GM12878 (cell line): ENCODE results near the gene AQP7. TPM values are rescaled to one million over a fixed set of nuclear protein-coding genes. Genes with fewer than 3 reads are reported as not detected.

Experiments
- ATF2 ChIP-seq: IDR thresholded peaks from 2 replicates; pipeline ENCODE4 v1.6.1; 2012; ENCODE audit warnings: low read length, inconsistent platforms
- BACH1 ChIP-seq: fragments of 450-650 bp; IDR thresholded peaks from 2 replicates; pipeline ENCODE4 v1.6.1; 2017; ENCODE audit warnings: mild to moderate bottlenecking, borderline replicate concordance
- BCL11A ChIP-seq: IDR thresholded peaks from 2 replicates; pipeline ENCODE4 v1.6.1; 2011; ENCODE audit warnings: low read depth, low read length
- BHLHE40 ChIP-seq, 2 experiments: fragments of 450-650 bp in 1 of 2; IDR thresholded peaks; 2 replicates each; pipeline ENCODE4 v1.6.1; 2011 to 2017; ENCODE audit warnings: low read depth in 2 of 2, borderline replicate concordance in 1 of 2, improper control_type of control experiment in 1 of 2, low read length in 1 of 2, mild to moderate bottlenecking in 1 of 2
- CHD2 ChIP-seq: IDR thresholded peaks from 2 replicates; pipeline ENCODE4 v1.6.1; 2011; ENCODE audit warnings: low read depth, low read length, improper control_type of control experiment, borderline replicate concordance
- CUX1 ChIP-seq: IDR thresholded peaks from 2 replicates; pipeline ENCODE4 v1.6.1; 2012; ENCODE audit warnings: improper control_type of control experiment, low read depth, low read length; ENCODE audit not compliant: insufficient replicate concordance
- EED ChIP-seq: sonication (generic); IDR thresholded peaks from 2 replicates; pipeline ENCODE4 v1.6.1; 2016; ENCODE audit warnings: antibody characterized with exemption, low read depth
- EP300 ChIP-seq, 2 experiments: fragments of 150-350 bp in 1 of 2; IDR thresholded peaks; 2 replicates each; pipeline ENCODE4 v1.6.1; 2011 to 2012; ENCODE audit warnings: low read depth in 2 of 2, low read length in 2 of 2, borderline replicate concordance in 1 of 2, improper control_type of control experiment in 1 of 2, inconsistent platforms in 1 of 2; ENCODE audit not compliant: control insufficient read depth in 1 of 2
- FOXM1 ChIP-seq: IDR thresholded peaks from 2 replicates; pipeline ENCODE4 v1.6.1; 2012; ENCODE audit warnings: low read depth, mild to moderate bottlenecking, inconsistent platforms, low read length, moderate library complexity
- JUNB ChIP-seq: IDR thresholded peaks from 2 replicates; pipeline ENCODE4 v1.6.1; 2016; ENCODE audit warnings: antibody characterized with exemption, mild to moderate bottlenecking
- MLLT1 ChIP-seq: fragments of 450-650 bp; IDR thresholded peaks from 2 replicates; pipeline ENCODE4 v1.6.1; 2016; ENCODE audit warnings: mild to moderate bottlenecking
- MTA3 ChIP-seq: IDR thresholded peaks from 2 replicates; pipeline ENCODE4 v1.6.1; 2012; ENCODE audit warnings: low read length, inconsistent platforms, borderline replicate concordance
- PAX5 ChIP-seq: IDR thresholded peaks from 2 replicates; pipeline ENCODE4 v1.6.1; 2011; ENCODE audit warnings: low read depth, low read length, borderline replicate concordance
- PKNOX1 ChIP-seq: fragments of 450-650 bp; IDR thresholded peaks from 2 replicates; pipeline ENCODE4 v1.6.1; 2016; ENCODE audit warnings: mild to moderate bottlenecking
- POU2F2 ChIP-seq: IDR thresholded peaks from 3 replicates; pipeline ENCODE4 v1.6.1; 2011; ENCODE audit warnings: low read depth, mild to moderate bottlenecking, low read length, borderline replicate concordance
- RUNX3 ChIP-seq: IDR thresholded peaks from 2 replicates; pipeline ENCODE4 v1.6.1; 2012; ENCODE audit warnings: low read length, inconsistent platforms
- SPI1 ChIP-seq: IDR thresholded peaks from 2 replicates; pipeline ENCODE4 v1.6.1; 2011; ENCODE audit warnings: low read depth, mild to moderate bottlenecking, low read length, moderate library complexity, borderline replicate concordance; ENCODE audit not compliant: insufficient read depth
- TCF3 ChIP-seq: IDR thresholded peaks from 2 replicates; pipeline ENCODE4 v1.6.1; 2012; ENCODE audit warnings: low read depth, mild to moderate bottlenecking, low read length, borderline replicate concordance; ENCODE audit not compliant: insufficient read depth
- ZNF384 ChIP-seq: IDR thresholded peaks from 2 replicates; pipeline ENCODE4 v1.6.1; 2012; ENCODE audit warnings: low read depth, mild to moderate bottlenecking, low read length, improper control_type of control experiment, borderline replicate concordance
- polyA plus RNA-seq, 11 experiments: library from polyadenylated mRNA; depleted of rRNA in 4 of 11; unstranded in 6 of 11; stranded (reverse) in 5 of 11; fragments of >200 nt; fragmentation: Nextera tagmentation in 4 of 11; fragmentation: Illumina TruSeq in 1 of 11; extraction: Ambion mirVana in 4 of 11; extraction: Trizol in 1 of 11; gene quantifications; 1 replicate in 1 of 11; 2 replicates in 10 of 11; pipeline versions ENCODE4 v1.2.1 to v1.2.3, GENCODE V29; 2011 to 2016; ENCODE audit warnings: inconsistent platforms in 2 of 11, missing spikeins in 2 of 11, low read depth in 1 of 11
- total RNA-seq, 4 experiments: library from RNA; depleted of rRNA in 3 of 4; stranded (reverse); fragments of >200 nt in 3 of 4; fragmentation: Illumina TruSeq in 1 of 4; extraction: Trizol in 1 of 4; gene quantifications; 2 replicates each; pipeline versions ENCODE4 v1.2.1 to v1.2.3, GENCODE V29; 2013 to 2021

AQP7 gene
- total and polyA plus RNA-seq, 10 of the 15 experiments (the other 5 are each of a cell fraction or from before 2014, with no cell fraction given), result 0.04 to 0.18 (median 0.04) TPM; not detected in 7

DNA sequence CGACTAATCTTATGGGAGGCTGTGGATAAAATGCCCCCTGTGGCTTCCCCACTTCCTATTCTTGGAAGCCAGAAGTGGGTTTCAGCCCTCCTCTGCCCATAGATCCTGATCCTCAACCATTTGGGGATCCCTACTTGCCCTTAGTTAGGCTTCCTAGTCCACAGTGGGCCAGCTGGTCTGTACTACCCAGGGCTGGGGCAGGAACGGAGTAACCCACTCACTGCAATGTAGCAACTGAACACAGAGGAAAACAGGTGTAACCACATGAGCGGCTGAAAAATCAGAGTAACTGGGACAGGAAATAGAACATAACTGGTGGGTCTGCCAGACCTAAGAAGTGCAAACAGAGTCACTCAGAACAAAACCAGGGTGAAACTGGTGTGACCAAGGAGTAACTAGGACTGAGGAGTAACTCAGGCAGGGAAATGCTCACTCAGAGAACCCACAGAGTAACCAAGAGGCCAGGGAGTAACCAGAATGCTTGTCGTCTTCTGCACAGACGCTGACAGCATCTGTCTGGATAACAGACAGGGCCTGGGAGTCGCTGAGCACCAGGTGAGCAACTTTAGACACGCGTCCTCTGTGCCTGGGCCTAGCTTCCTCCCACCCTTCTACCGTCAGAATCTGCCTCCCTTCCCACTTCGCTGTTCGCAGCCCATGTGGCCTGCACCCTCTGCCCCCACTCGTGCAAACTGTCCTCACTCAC is 44.0 kb upstream of the AQP7 start (continued):
- TF ChIP-seq ATF2, result peak; percentile 74; the same call in 1 of the 2 replicates
- peak; percentile 7; the same call in 1 of the 2 replicates for TF ChIP-seq SPI1
- peak; percentile 15; the same call in 1 of the 2 replicates for TF ChIP-seq CHD2
- TF ChIP-seq BHLHE40 (IDR thresholded peaks at IDR 0.05; ENCODE audit: borderline replicate concordance in 1 of 2, low read depth in 2 of 2, low read length in 1 of 2), result peak; percentile 19 to 66; a peak in 2 of 4 replicates
- peak; percentile 49; the same call in 1 of the 2 replicates for TF ChIP-seq JUNB
- peak; percentile 63; the same call in 1 of the 2 replicates for TF ChIP-seq MTA3
- peak; percentile 15 to 16; a peak in 1 of 4 replicates for TF ChIP-seq EP300 (IDR thresholded peaks at IDR 0.05; ENCODE audit: borderline replicate concordance in 1 of 2, control insufficient read depth in 1 of 2, low read depth in 2 of 2, low read length in 2 of 2)
- TF ChIP-seq POU2F2, result peak; percentile 38; the same call in 1 of the 3 replicates
- TF ChIP-seq TCF3, result peak; percentile 84; the same call in 1 of the 2 replicates
- TF ChIP-seq BACH1, result no peak
- TF ChIP-seq CUX1, result no peak
- TF ChIP-seq FOXM1, result peak; percentile 67; the same call in 1 of the 2 replicates
- peak; percentile 87 for TF ChIP-seq RUNX3
- TF ChIP-seq BCL11A, result 0 out of 2 replicates have a peak, but pooled peaks have one; percentile 25
- TF ChIP-seq PAX5, result peak; percentile 95
- TF ChIP-seq PKNOX1, result 0 out of 2 replicates have a peak, but pooled peaks have one; percentile 4
- peak; percentile 45; the same call in 1 of the 2 replicates for TF ChIP-seq EED
- 0 out of 2 replicates have a peak, but pooled peaks have one; percentile 20 for TF ChIP-seq MLLT1
- TF ChIP-seq ZNF384, result no peak
